Type B pancreatic cell (in vitro differentiated cells): ENCODE measurements around the gene DAND5. TPM values are rescaled to one million over a fixed set of nuclear protein-coding genes. Genes with fewer than 3 reads are reported as not detected.
A peak's percentile ranks its signal among the peaks of the same experiment; 100 is the strongest.

Experiments
- DNase-seq: peaks from one replicate; pipeline ENCODE4 v3.0.0; 2021; ENCODE audit warnings: mixed read lengths; ENCODE audit not compliant: unreplicated experiment; ENCODE audit errors: extremely low spot score
- H3K27ac Mint-ChIP-seq: 2 replicates; pipeline ENCODE4 v1.8.0; 2021; ENCODE audit warnings: mild to moderate bottlenecking, mixed read lengths
- H3K27me3 Mint-ChIP-seq: 2 replicates; pipeline ENCODE4 v1.8.0; 2021; ENCODE audit warnings: mixed read lengths
- H3K36me3 Mint-ChIP-seq: 2 replicates; pipeline ENCODE4 v1.8.0; 2021; ENCODE audit warnings: mixed read lengths
- H3K4me1 Mint-ChIP-seq: one replicate; pipeline ENCODE4 v1.8.0; 2021; ENCODE audit warnings: mixed read lengths; ENCODE audit not compliant: unreplicated experiment
- H3K4me3 Mint-ChIP-seq: 2 replicates; pipeline ENCODE4 v1.8.0; 2021; ENCODE audit warnings: mild to moderate bottlenecking, mixed read lengths
- H3K9me3 Mint-ChIP-seq: 2 replicates; pipeline ENCODE4 v1.8.0; 2021; ENCODE audit warnings: mixed read lengths
- CTCF ChIP-seq: fragments of 200-600 bp; sonication (generic); conservative IDR thresholded peaks from 2 replicates; pipeline ENCODE4 v1.5.0; 2021; ENCODE audit warnings: antibody characterized with exemption, mild to moderate bottlenecking
- total RNA-seq: library from RNA; stranded (reverse); gene quantifications from 2 replicates; pipeline ENCODE4 v1.2.1, GENCODE V29; 2021; ENCODE audit warnings: low replicate concordance

Gene DAND5
- total RNA-seq, 1 donor from 2014 or later, result not detected

GRCh38 chr19:12937927-12938778 is 31.2 kb upstream of the DAND5 start, which contains the start of gene CALR:
CALR (plus strand) TSS chr19:12938609; CDS start chr19:12938680, 71 bp downstream.
- Mint-ChIP-seq H3K4me3 (peak within 1 kb of the TSS; percentile 99), H3K27ac (peak within 1 kb of the TSS; percentile 98), H3K27me3 (peaks cover 3% of the 10 kb centered on the region), H3K4me1 (peaks cover 26% of the 10 kb centered on the region), H3K9me3 (no peaks in the 10 kb centered on the region), H3K36me3 (peaks cover 32% of the 10 kb centered on the region)
- TF ChIP-seq CTCF, result no peak
- DNase-seq, result peak; percentile 98

GRCh38 chr19:12938779-12939601 is 30.4 kb upstream of the DAND5 start:
- Mint-ChIP-seq H3K4me1 (peaks cover 30% of the 10 kb centered on the region), H3K36me3 (peaks cover 37% of the 10 kb centered on the region), H3K4me3 (peak overlapping the region; percentile 99), H3K27me3 (peaks cover 3% of the 10 kb centered on the region), H3K27ac (peak overlapping the region; percentile 98), H3K9me3 (no peaks in the 10 kb centered on the region)
- DNase-seq, result no peak
- peak; percentile 55 for TF ChIP-seq CTCF

- Mint-ChIP-seq H3K36me3 (peaks cover 42% of the 10 kb centered on the region), H3K27ac (peak overlapping the region; percentile 98)
Observed at GRCh38 chr19:12939975-12940423, 29.4 kb upstream of the DAND5 start.

GRCh38 chr19:12940897-12941296 is 28.5 kb upstream of the DAND5 start:
- no peak for TF ChIP-seq CTCF
- DNase-seq, result no peak
- Mint-ChIP-seq H3K4me1 (peaks cover 34% of the 10 kb centered on the region), H3K36me3 (peaks cover 45% of the 10 kb centered on the region), H3K9me3 (no peaks in the 10 kb centered on the region), H3K27me3 (peaks cover 3% of the 10 kb centered on the region), H3K4me3 (peak overlapping the region; percentile 99), H3K27ac (peak overlapping the region; percentile 98)

More at GRCh38 chr19:12939975-12940423, 29.4 kb upstream of the DAND5 start:
- peak overlapping the region; percentile 99 for H3K4me3 Mint-ChIP-seq
- no peak for TF ChIP-seq CTCF
- no peaks in the 10 kb centered on the region for H3K9me3 Mint-ChIP-seq
- H3K4me1 Mint-ChIP-seq, result peaks cover 34% of the 10 kb centered on the region
- peaks cover 3% of the 10 kb centered on the region for H3K27me3 Mint-ChIP-seq
- no peak for DNase-seq

GRCh38 chr19:12943437-12944044 is 25.8 kb upstream of the DAND5 start:
- no peak for DNase-seq
- H3K36me3 Mint-ChIP-seq, result peaks cover 47% of the 10 kb centered on the region
- TF ChIP-seq CTCF, result no peak
- no peaks in the 10 kb centered on the region for H3K27me3 Mint-ChIP-seq
- no peaks in the 10 kb centered on the region for H3K9me3 Mint-ChIP-seq
- H3K4me1 Mint-ChIP-seq, result peaks cover 36% of the 10 kb centered on the region
- H3K4me3 Mint-ChIP-seq, result peak overlapping the region; percentile 62
- H3K27ac Mint-ChIP-seq, result peak overlapping the region; percentile 89
